ENCODE data around the gene COL5A1.

COL5A1 gene

DNA sequence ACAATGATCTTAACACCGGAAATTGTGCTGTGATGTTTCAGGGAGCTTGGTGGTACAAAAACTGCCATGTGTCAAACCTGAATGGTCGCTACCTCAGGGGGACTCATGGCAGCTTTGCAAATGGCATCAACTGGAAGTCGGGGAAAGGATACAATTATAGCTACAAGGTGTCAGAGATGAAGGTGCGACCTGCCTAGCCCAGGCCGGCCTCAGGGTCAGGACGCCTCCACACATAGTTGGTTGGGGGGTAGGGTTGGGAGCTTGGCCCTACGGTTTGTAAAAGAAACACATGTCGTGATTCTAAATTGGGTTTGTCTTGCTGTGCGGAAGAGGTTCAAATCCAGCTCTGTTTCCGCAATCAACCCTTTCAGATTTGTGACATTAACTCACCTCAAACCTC is 245.6 kb downstream of the COL5A1 start:
- no peak for DNase-seq

DNA sequence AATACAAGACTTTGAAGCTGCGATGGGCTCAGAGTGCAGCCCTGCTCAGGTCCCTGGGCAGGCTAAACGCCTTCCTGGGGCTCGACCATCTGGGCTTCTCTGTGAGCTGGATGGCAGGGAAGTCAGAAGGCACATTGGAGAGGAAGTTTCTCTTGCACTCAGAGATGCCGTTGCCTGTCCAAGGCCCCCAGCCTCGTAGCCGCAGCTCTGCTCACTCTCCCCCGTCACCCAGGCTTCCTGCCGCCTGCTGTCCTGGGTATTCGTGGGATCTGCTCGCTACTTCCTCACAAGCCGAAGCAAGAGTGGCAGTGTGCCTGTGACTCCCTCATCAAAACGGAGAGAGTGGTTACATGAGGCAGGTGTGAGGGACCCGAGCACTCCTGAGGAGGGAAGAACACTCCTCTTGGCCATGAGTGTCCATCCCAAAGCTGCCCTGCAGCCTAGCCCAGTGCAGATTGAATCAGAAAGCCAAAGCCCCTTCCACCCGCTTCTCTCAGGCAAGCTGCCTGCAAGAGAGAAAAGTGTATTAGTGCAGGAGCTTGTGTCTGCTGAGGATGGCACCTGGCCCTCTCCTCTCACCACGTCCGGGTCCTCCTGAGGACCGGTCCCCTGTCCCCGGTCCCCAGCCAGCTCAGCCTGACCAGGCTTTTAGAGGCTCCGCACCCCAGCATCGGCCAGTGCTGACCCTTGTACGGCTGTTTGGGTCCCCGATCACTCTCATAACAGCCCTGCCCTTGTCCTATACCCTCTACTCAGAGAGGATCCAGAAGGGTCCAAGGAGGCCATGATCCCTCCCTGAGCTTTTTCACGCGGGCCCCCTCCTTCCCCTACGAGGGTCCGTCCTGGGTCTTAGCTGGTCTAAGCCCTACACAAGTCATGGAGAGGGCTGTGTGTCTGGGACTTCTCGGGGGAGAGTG is 246.3 kb downstream of the COL5A1 start:
- peak; percentile 41 for DNase-seq

DNA sequence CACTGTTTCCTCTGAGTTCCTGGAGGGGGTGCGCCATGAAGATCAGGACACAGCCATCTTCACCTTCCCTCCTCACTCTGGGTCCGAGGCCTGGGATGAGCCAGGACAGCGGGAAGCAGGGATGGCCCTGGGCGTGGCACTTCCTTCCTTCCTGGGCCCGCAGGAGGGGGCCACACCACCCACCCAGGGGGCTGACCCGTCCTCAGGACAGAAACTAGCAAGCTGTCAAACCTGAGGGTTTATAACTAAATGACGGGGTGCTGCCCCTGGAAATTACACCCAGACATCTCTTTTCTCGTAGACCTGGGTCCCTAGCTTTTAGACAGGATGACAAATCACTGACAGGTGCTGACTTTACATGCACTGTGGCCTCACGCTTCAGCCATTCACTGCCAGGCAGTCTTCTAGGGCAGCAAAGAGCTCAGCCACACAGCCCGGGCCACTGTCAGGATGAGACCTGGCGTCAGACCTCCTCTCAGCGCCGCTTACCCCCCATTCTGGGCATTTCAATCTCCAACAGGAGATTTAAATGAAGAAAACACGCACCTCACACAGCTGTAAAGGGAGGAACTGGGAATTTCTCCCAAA is 247.1 kb downstream of the COL5A1 start:
- no peak for DNase-seq

DNA sequence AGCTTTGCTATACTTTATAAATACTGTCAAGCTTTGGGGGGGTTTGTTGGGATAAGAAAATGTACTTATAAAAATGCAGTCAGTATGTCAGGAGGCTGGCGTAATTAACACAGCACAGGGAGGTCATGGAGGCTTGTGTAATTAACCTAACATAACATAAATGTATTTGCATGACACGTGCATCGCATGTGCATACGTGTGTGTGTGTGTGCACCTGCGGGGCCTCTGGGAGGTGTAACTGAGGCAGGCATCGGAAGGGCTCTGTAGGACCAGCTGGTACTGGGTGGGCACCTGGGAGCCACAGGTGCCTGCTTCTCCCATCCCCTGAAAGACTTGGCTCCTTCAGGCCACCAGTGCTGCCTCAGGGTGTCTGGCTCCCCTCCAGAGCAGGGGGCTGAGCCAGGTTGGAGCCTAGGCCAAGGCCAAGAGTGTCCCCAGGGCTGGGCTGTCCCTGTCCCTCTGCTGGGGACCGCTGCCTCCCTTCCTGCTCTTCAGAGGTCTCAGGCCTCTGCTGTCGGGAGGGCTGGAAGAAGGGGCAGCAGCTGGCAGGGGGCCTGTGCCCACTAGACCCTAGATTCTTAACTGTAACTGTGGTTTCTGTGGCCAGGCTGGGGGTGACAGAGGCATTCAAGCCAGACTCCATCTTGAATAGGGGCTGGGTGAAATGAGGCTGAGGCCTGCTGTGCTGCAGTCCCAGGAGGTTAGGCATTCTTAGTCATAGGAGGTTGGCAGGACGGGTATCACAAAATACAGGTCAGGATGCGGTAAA is 248.0 kb downstream of the COL5A1 start:
- no peak for DNase-seq

DNA sequence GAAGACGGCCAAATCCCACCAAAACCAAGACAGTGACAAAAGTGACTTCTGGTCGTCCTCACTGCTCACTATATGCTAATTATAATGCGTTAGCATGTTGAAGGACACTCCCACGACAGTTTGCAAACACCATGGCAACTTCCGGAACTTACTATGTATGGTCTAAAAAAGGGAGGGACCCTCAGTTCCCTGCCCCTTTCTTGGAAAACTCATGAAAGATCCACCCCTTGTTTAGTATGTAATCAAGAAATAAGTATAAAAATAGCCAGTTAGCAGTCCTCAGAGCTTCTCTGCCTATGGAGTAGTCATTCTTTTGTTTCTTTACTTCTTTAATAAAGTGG is 248.5 kb downstream of the COL5A1 start:
- no peak for DNase-seq

DNA sequence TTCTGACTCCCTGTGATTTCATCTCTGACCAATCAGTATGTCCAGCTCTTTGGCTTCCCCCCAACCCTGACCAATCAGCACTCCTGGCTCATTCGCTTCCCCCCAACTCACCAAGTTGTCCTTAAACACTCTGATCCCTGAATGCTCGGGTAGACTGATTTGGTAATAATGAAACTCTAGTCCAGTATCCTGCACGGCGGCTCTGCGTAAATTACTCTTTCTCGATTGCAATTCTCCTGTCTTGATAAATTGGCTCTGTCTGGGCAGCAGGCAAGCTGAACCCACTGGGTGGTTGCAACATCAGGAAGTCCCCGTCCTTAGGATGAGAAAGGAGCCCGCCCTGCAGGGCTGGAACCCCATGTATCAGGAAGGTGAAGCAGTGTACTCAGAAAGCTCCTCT is 249.4 kb downstream of the COL5A1 start:
- no peak for DNase-seq

DNA sequence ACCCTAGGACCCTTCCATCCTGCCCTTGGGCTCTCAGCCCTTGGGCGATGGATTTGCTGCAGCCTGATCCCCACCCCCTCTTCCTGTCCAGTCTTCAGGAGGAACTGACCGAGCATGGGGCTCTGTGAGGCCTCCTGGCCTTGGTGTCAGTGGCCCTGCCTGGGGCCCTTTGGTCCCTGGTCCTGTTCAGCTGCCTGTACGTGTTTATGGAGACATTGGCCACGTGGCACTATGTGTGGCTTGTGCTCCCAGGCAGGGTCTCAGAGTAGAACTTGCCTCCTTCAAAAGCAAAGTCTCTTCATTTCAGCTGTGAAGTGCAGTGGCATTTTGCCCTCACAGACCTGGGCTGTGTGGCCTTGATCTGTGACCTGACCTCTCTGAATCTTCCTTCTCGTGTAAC is 250.1 kb downstream of the COL5A1 start:
- DNase-seq = no peak

DNA sequence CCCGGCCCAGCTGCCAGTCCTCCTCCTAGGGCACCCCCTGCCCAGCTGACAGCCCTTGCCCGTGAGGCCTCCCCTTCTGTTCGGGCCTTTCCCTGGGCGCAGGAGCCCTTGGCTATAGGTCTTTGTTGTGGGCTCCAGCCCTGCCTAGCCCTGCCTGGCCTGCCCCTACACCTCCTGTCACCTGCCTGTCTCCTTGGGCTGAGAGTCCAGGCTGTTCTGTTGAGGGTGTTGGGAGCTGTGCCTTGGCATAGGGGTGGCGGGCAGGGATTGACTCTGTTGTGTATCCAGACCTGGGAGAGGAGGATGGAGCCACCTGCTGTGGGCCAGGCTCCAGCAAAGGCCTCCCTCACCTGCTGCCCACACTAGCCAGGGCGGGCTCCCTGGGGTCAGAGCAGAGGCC is 250.6 kb downstream of the COL5A1 start:
- no peak for DNase-seq

DNA sequence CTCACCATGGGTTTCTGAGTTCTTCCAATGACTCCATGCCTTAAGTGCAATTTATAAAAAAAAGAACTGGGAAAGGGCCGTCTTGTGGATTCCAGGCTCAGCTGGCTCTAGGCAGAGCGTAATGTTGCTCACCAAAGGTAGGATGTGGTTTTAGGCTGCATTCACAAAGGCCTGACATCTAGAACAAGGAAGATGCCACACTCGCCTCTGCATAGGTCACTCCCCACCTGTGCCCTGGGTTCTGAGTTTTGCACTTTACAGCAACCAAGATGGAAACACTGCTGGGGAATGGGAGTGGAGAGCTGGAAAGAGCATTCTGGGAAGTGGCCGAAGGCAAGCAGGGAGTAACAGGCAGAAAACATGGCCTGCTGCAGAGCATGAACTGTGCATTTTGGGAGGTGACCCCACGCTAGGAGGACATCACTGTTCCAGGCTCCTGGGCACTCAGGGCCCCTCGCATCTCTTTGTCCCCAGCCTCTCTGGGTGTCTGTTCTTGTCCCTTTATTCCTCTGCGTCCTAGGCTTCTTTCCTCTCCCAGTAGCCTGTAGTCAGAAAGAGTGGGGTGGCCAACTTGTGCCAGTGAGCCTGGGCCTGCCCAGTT is 251.3 kb downstream of the COL5A1 start:
- no peak for DNase-seq
